ENCODE results near the gene SUSD2. TPM values are rescaled to one million over a fixed set of nuclear protein-coding genes. Genes with fewer than 3 reads are reported as not detected.

SUSD2 gene
- total and polyA plus RNA-seq, 9 of the 15 experiments (the other 6 are each of a cell fraction or from before 2014, with no cell fraction given) = 0.01 to 0.16 (median 0.04) TPM; not detected in 4

GRCh38 chr22:24142241-24142640, 39.0 kb upstream of the SUSD2 start:
- 72% methylated on average over 2 of the region's 2 CpGs for WGBS (ENCODE audit: insufficient coverage, low coverage, missing lambda C conversion rate)
- DNase-seq (ENCODE audit: extremely low read depth in 1 of 4, low spot score in 3 of 4) (no peak), FAIRE-seq (no peak), ATAC-seq (no peak)
- Histone ChIP-seq H3K4me1 (replicated peaks in 1 of 2; ENCODE audit: control insufficient read depth in 2 of 2, insufficient read depth in 2 of 2, low read length in 2 of 2) (peaks cover 9 to 18% of the 10 kb centered on the region in 2 experiments; a peak in 3 of 5 replicates), H3K4me3 (no peak overlapping the region), H3K27me3 (ENCODE audit: control insufficient read depth in 2 of 2, insufficient read depth in 2 of 2, low read length in 2 of 2) (no peaks in the 10 kb centered on the region), H3K9me1 (ENCODE audit: control insufficient read depth, insufficient read depth, low read length) (no peaks in the 10 kb centered on the region), H4K20me1 (replicated peaks; ENCODE audit: control insufficient read depth, insufficient read depth, low read length) (no peaks in the 10 kb centered on the region; the same call in 1 of the 2 replicates), H3K79me2 (ENCODE audit: control insufficient read depth, insufficient read depth, low read length) (no peaks in the 10 kb centered on the region), H3K27ac (ENCODE audit: extremely low read depth, low read depth, low read length) (no peak overlapping the region), H2AFZ (ENCODE audit: low read depth, low read length) (no peak overlapping the region), H3K4me2 (ENCODE audit: insufficient read depth, low read length) (no peak overlapping the region), H3K9me3 (replicated peaks; ENCODE audit: control insufficient read depth, insufficient read depth, low read depth, low read length) (no peaks in the 10 kb centered on the region), H3K9ac (ENCODE audit: insufficient read depth in 1 of 2, low read depth in 2 of 2, low read length in 2 of 2) (no peak overlapping the region), H3K36me3 (ENCODE audit: control insufficient read depth, insufficient read depth, low read length) (peaks cover 46% of the 10 kb centered on the region; the same call in 2 of the 3 replicates)
- POLR2A ChIA-PET = no interaction called here
- in situ Hi-C loops (cut with MboI) = no loop called here
- no peak for TF ChIP-seq ZNF707 (CRISPR knock-in tag; conservative IDR thresholded peaks at IDR 0.05)
- no peak for TF ChIP-seq ZNF583 (CRISPR knock-in tag; IDR thresholded peaks at IDR 0.05)
- no peak for TF ChIP-seq NEUROD1 (IDR thresholded peaks at IDR 0.05; ENCODE audit: borderline replicate concordance, low read depth, low read length, partially characterized antibody)
- no peak for TF ChIP-seq ETV6 (IDR thresholded peaks at IDR 0.05; ENCODE audit: borderline replicate concordance in 1 of 2, low read depth in 2 of 2, low read length in 1 of 2)
- TF ChIP-seq ETV6 (CRISPR knock-in tag; IDR thresholded peaks at IDR 0.05; ENCODE audit: borderline replicate concordance) = no peak
- TF ChIP-seq STAT5B (CRISPR knock-in tag; IDR thresholded peaks at IDR 0.05) = no peak
- no peak for TF ChIP-seq ZFP1 (CRISPR knock-in tag; IDR thresholded peaks at IDR 0.05)
- no peak for TF ChIP-seq ZNF79 (CRISPR knock-in tag; IDR thresholded peaks at IDR 0.05; ENCODE audit: low read depth)
- no peak for TF ChIP-seq ZNF57 (CRISPR knock-in tag; IDR thresholded peaks at IDR 0.05)
- no peak for TF ChIP-seq HLTF (IDR thresholded peaks at IDR 0.05)
- no peak for TF ChIP-seq HIVEP1 (CRISPR knock-in tag; IDR thresholded peaks at IDR 0.05)
- no peak for TF ChIP-seq ETV1 (tag; conservative IDR thresholded peaks at IDR 0.05; ENCODE audit: low read depth)
- no peak for TF ChIP-seq E2F4 (CRISPR knock-in tag; IDR thresholded peaks at IDR 0.05; ENCODE audit: low read depth)
- TF ChIP-seq EP400 (IDR thresholded peaks at IDR 0.05) = no peak
- CTCF ChIA-PET (ENCODE audit: low intra/inter-chr PET ratio) = no interaction called here
- intact Hi-C loops (cut with micrococcal nuclease) = no loop called here
- BruUV-seq (replicated peaks) = no TSS peak
